ENCODE data around the gene GRID1. TPM values are rescaled to one million over a fixed set of nuclear protein-coding genes. Genes with fewer than 3 reads are reported as not detected.

The GRID1 gene
- total RNA-seq, 2 donors from 2014 or later = not detected

DNA sequence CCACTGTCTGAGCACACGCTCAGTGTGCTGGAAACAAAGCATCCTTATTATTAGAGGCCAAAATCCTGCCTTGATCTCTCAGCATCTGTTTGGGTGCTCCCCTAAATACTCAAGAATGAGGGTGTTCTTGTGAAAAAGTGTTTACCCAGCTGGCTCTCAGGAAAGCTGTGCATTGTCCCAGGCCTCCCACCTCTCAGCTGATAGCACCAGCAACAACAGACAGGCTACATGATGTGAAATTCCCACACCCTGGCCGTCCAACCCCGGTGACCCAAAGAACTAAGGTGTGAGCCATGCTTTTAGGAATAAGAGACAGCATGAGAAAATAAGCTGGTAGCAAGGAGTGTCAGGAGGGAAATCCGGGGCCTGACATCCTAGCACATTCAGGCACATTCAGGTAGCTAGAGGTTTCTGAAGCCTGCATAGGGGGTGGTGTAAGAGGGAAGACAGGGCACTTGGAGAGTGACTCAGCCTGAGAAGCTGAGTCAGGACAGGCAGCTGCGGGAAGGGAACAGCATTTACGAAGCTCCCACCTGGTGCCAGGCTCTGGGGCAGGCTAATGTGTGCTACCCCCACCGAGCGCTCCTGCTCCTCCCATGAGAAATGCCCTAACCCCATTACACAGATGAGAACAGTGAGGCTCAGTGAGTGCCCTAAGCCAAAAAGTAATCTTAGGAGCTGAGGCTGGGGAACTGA is 205.6 kb downstream of the GRID1 start:
- H3K4me3 Mint-ChIP-seq = no peak overlapping the region
- peaks cover 0 to 2% of the 10 kb centered on the region in 2 donors for H3K27me3 Mint-ChIP-seq
- DNase-seq (ENCODE audit: low spot score) (no peak), ATAC-seq (no peak)
- H3K9me3 Mint-ChIP-seq = no peaks in the 10 kb centered on the region
- H3K36me3 Mint-ChIP-seq = no peaks in the 10 kb centered on the region
- no peaks in the 10 kb centered on the region for H3K4me1 Mint-ChIP-seq (ENCODE audit: low read depth in 2 of 2)
- H3K27ac Mint-ChIP-seq = no peak overlapping the region

DNA sequence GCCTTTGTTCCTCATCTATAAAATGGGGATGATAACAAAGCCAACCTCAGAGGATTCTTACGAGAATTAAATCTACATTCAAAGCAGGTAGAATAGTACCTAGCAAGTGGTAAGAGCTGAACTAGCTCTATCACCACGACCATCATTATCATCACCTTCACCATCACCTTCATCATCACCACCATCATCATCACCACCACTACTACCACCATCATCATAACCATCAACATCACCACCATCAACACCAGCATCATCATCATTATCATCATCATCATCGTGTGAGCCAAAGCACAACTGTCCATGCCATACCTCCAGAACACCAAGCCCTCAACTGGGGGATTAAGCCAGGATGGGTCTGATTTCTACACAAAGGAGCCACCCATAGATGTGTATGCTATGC is 206.8 kb downstream of the GRID1 start:
- peaks cover 0 to 2% of the 10 kb centered on the region in 2 donors for H3K27me3 Mint-ChIP-seq
- H3K36me3 Mint-ChIP-seq = no peaks in the 10 kb centered on the region
- no peaks in the 10 kb centered on the region for H3K9me3 Mint-ChIP-seq
- H3K4me3 Mint-ChIP-seq = no peak overlapping the region
- H3K27ac Mint-ChIP-seq = no peak overlapping the region
- no peak for ATAC-seq
- no peaks in the 10 kb centered on the region for H3K4me1 Mint-ChIP-seq (ENCODE audit: low read depth in 2 of 2)
- DNase-seq (ENCODE audit: low spot score) = no peak

DNA sequence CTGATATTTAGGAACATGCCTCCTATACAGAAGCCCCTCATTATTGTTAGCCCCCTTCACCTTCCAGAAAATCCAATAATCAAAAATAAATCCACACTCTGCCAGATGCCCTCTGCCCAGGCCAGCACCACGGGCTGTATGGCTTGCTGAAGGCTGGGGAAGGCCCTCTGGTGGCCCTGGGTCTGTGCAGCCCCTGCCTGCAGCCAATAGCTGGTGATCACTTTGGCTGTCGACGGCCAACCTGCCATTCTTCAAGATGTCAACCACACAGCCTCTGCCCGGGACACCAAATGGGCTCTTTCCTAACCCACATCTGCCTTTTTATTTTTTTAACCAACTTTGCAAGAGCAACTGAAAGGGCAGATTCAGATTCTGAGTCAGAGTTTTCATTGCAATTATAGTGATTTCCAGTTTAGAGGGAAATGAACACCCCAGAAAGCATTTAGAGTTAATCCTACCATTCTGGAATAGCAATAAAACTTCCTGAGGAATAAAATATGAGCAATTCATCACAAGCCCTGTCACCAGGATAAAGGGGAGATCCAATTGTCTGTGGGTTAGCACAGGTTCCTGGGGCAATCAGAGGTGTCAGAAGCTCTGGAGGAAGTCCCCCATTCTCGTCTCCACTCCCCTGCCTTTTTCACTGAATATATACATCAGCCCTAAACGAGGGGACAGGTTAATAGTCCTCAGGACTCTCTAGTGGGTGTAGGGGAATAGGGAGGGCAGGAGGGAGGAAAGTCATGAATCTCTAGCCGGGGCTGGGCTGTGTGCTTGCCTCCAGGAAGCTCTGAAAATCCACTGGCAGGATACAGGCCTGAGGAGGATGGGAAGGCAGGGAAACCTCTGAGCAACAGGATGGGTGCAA is 211.3 kb downstream of the GRID1 start:
- no peaks in the 10 kb centered on the region for H3K4me1 Mint-ChIP-seq (ENCODE audit: low read depth in 2 of 2)
- ATAC-seq = no peak
- H3K27me3 Mint-ChIP-seq = peaks cover 0 to 2% of the 10 kb centered on the region in 2 donors

DNA sequence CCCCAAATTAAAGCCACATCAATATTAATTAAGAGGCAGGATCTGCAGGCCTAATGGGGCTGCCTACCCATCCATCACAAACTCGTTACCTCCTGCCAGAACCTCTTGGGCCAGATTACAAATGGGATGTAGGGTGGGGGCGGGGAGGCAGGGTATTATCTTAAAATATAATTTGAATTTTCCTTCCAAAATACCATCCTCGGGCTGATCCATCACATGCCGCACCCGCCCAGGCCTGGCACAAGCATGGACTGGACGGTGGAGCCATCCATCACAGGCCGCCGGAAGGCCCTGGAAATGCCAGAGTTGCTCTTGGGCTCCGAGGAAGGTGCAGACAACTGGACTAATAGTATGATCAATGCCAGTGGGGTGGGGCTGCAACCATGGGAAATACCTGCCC is 212.8 kb downstream of the GRID1 start:
- H3K4me1 Mint-ChIP-seq (ENCODE audit: low read depth in 2 of 2) = no peaks in the 10 kb centered on the region
- H3K4me3 Mint-ChIP-seq = no peak overlapping the region
- DNase-seq (ENCODE audit: low spot score) (no peak), ATAC-seq (no peak)
- H3K27ac Mint-ChIP-seq = no peak overlapping the region
- H3K27me3 Mint-ChIP-seq = peaks cover 0 to 2% of the 10 kb centered on the region in 2 donors
- no peaks in the 10 kb centered on the region for H3K36me3 Mint-ChIP-seq
- no peaks in the 10 kb centered on the region for H3K9me3 Mint-ChIP-seq

More for the DNA sequence above, 211.3 kb downstream of the GRID1 start:
- H3K4me3 Mint-ChIP-seq = no peak overlapping the region
- H3K9me3 Mint-ChIP-seq = no peaks in the 10 kb centered on the region
- no peak for DNase-seq (ENCODE audit: low spot score)
- no peak overlapping the region for H3K27ac Mint-ChIP-seq
- H3K36me3 Mint-ChIP-seq = no peaks in the 10 kb centered on the region

DNA sequence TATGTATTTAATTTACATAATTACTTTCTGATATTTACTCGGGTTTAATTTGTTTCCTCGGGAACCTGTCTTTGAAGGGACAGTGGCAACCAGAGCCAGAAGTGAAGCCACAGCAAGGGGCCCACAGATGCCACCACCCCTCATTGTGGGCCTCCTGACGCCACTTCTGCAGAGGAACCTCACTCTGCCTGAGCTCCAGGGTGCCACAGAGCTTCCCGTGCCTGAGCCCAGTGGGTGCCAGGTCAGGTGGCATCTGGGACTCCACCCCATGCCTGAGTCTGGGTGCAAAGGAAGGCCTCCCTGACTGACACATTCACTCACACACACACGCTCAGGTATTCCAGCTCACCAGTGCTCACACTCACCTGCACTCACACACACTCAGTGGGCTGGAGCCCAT is 213.7 kb downstream of the GRID1 start:
- H3K27me3 Mint-ChIP-seq = peaks cover 0 to 2% of the 10 kb centered on the region in 2 donors
- no peaks in the 10 kb centered on the region for H3K9me3 Mint-ChIP-seq
- no peaks in the 10 kb centered on the region for H3K4me1 Mint-ChIP-seq (ENCODE audit: low read depth in 2 of 2)
- no peaks in the 10 kb centered on the region for H3K36me3 Mint-ChIP-seq
- H3K27ac Mint-ChIP-seq = no peak overlapping the region
- DNase-seq (ENCODE audit: low spot score) (peak; percentile 16), ATAC-seq (no peak)
- no peak overlapping the region for H3K4me3 Mint-ChIP-seq

DNA sequence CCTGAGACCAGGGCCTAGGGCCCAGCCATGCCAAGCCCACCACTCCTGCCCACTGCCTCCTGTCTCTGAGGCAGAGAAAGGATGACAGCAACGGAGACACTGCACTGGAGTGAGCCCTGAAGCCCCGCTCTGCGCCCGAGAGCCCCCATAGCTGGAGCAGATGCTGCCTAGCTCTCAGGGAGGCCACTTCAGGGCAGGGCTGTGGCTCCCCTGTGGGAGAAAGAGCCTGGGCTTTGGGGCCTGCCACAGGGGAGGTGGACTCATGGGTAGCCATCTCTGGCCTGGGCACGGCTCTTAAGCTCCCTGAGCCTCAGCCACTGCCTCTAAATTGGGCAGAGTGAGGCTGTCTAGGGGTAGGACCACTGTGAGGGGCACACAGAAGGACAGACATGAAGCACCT is 214.2 kb downstream of the GRID1 start:
- Mint-ChIP-seq H3K27me3 (peaks cover 0 to 2% of the 10 kb centered on the region in 2 donors), H3K9me3 (no peaks in the 10 kb centered on the region), H3K4me3 (no peak overlapping the region), H3K27ac (no peak overlapping the region), H3K4me1 (ENCODE audit: low read depth in 2 of 2) (no peaks in the 10 kb centered on the region), H3K36me3 (no peaks in the 10 kb centered on the region)
- no peak for ATAC-seq
- DNase-seq (ENCODE audit: low spot score) = peak; percentile 23

DNA sequence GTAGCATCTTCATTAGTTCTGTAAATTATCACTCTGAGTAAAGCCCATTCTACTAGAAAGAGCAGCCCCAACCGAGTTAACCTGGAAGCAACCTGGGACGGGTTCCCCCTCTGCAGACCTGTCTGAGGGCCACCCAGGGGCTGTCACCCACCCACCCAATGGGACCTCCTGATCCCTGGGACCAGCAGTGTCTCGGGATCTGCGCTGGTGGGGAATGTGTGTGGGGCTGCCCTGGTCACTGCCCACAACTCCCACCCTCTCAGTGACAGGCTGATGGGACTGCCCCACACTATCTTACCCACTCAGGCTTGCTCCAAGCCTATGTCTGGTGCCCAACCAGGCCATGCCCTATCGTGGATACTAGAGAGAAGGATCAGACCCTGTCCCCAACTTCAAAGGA is 215.0 kb downstream of the GRID1 start:
- Mint-ChIP-seq H3K36me3 (no peaks in the 10 kb centered on the region), H3K27me3 (peaks cover 0 to under 1% of the 10 kb centered on the region in 2 donors), H3K9me3 (no peaks in the 10 kb centered on the region), H3K4me3 (no peak overlapping the region), H3K27ac (no peak overlapping the region), H3K4me1 (ENCODE audit: low read depth in 2 of 2) (no peaks in the 10 kb centered on the region)
- ATAC-seq (peak in 1 of 2 donors; percentile 8), DNase-seq (ENCODE audit: low spot score) (peak; percentile 20)

DNA sequence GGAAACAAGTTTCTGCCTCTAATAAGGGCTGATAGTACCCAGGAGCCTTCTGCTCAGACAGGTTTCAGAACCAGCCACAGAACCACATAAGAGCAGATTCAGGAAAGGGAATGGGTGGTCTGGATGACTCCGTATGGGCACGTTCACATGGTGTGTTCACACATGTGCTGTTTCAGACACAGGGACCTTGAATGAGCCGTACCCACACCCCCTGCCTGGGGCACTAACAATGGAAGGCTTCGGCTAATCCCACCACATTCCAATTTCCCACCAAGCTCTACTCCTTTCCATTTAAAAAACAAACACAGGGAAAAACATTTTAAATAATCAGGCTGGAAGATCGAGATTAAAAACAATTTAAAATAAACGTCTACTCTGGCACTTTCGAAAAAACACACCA is 217.3 kb downstream of the GRID1 start:
- Mint-ChIP-seq H3K36me3 (no peaks in the 10 kb centered on the region), H3K4me1 (ENCODE audit: low read depth in 2 of 2) (no peaks in the 10 kb centered on the region), H3K27me3 (peaks cover 2 to 8% of the 10 kb centered on the region in 2 donors), H3K9me3 (no peaks in the 10 kb centered on the region), H3K4me3 (no peak overlapping the region), H3K27ac (no peak overlapping the region)
- ATAC-seq (no peak), DNase-seq (ENCODE audit: low spot score) (no peak)

DNA sequence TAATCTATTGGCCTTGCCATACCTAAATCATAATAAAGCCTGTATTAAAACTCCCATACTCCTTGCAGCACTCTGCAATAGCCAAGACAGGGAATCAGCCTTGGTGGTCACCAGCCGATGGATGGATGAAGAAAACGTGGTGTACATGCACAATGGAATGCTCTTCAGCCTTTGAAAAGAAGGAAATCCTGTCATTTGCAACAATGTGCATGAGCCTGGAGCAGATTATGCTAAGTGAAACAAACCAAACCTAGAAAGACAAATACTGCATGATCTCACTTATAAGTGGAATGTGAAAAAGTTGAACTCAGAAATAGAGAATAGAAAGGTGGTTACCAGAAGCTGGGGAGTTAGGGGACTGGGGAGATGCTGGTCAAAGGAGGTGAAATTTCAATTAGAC is 218.5 kb downstream of the GRID1 start:
- Mint-ChIP-seq H3K27ac (no peak overlapping the region), H3K9me3 (no peaks in the 10 kb centered on the region), H3K36me3 (no peaks in the 10 kb centered on the region), H3K4me3 (no peak overlapping the region), H3K4me1 (ENCODE audit: low read depth in 2 of 2) (no peaks in the 10 kb centered on the region), H3K27me3 (peaks cover 2 to 8% of the 10 kb centered on the region in 2 donors)
- DNase-seq (ENCODE audit: low spot score) = no peak
- ATAC-seq = no peak

DNA sequence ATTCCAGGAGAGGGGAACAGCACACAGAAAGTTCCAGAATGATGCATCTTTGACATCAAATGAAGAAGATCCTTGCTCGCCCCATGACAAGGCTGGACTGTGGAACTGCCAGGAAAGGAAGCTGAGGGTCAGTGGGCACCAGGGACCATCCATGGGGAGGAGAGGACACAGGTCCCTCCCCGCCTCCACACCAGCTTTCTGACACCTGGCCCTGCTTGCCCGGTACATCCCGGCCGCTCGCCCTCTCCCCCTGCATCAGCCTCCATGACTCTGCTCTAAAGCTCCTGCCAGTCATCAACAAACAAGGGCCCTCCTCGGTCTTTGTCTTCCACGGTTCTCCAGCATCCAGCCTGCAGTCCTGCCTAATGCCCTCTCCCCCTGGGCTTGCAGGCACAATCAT is 222.3 kb downstream of the GRID1 start:
- no peaks in the 10 kb centered on the region for H3K9me3 Mint-ChIP-seq
- no peak overlapping the region for H3K4me3 Mint-ChIP-seq
- H3K27me3 Mint-ChIP-seq = peaks cover 2 to 8% of the 10 kb centered on the region in 2 donors
- DNase-seq (ENCODE audit: low spot score) (peak; percentile 40), ATAC-seq (no peak)
- no peaks in the 10 kb centered on the region for H3K4me1 Mint-ChIP-seq (ENCODE audit: low read depth in 2 of 2)
- no peaks in the 10 kb centered on the region for H3K36me3 Mint-ChIP-seq
- no peak overlapping the region for H3K27ac Mint-ChIP-seq

DNA sequence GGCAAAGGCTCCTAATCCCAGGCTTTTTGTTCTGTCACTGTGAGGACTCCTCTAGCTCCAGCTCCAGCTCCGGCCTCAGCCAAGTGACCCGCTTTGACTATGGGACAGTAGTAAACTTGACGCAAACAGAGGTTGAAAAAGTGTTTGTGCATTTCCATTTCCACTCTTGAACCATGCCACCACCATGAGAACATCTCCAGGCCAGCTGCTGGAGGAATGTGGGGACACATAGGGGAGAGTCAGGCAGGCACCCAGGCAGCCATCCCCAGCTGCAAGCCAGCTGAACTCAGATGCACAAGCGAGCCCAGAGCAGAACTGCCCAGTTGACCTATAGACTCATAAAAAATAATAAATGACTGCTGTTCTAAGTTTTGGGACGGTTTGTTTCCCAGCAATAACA is 224.7 kb downstream of the GRID1 start:
- Mint-ChIP-seq H3K36me3 (no peaks in the 10 kb centered on the region), H3K27me3 (peaks cover 2 to 8% of the 10 kb centered on the region in 2 donors), H3K27ac (no peak overlapping the region), H3K4me3 (no peak overlapping the region), H3K4me1 (ENCODE audit: low read depth in 2 of 2) (no peaks in the 10 kb centered on the region), H3K9me3 (no peaks in the 10 kb centered on the region)
- DNase-seq (ENCODE audit: low spot score) (no peak), ATAC-seq (no peak)

DNA sequence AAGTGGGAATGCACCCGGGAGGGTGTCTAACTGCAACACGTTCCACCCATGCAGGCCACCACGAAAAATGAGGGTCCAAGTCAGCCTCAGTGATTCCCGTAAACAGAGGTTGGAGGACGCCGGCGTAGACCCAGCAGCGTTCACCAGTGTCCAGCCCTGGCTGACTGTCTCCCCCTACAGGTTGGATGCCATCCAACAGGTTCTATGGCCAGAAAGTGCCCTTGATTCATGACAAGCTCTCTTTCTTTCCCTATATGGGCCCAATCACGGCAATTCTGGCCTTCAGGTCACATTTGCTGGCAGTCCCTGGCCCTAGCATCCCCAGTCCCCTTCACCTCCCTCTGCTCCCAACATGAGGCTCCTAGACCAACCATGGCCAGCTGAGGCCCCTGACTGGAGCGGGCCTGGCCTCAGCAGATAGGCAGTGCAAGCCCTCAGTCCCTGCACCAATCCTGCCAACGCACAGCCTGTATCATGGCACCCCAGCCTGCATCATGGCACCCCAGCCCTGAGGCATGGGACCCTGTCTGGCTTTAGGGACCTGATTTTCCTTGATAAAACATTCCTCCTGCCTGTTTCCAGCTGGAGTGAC is 227.4 kb downstream of the GRID1 start:
- H3K4me3 Mint-ChIP-seq = no peak overlapping the region
- DNase-seq (ENCODE audit: low spot score) (no peak), ATAC-seq (no peak)
- no peaks in the 10 kb centered on the region for H3K9me3 Mint-ChIP-seq
- H3K4me1 Mint-ChIP-seq (ENCODE audit: low read depth in 2 of 2) = no peaks in the 10 kb centered on the region
- H3K27ac Mint-ChIP-seq = no peak overlapping the region
- H3K36me3 Mint-ChIP-seq = no peaks in the 10 kb centered on the region
- peaks cover 0 to 3% of the 10 kb centered on the region in 2 donors for H3K27me3 Mint-ChIP-seq

DNA sequence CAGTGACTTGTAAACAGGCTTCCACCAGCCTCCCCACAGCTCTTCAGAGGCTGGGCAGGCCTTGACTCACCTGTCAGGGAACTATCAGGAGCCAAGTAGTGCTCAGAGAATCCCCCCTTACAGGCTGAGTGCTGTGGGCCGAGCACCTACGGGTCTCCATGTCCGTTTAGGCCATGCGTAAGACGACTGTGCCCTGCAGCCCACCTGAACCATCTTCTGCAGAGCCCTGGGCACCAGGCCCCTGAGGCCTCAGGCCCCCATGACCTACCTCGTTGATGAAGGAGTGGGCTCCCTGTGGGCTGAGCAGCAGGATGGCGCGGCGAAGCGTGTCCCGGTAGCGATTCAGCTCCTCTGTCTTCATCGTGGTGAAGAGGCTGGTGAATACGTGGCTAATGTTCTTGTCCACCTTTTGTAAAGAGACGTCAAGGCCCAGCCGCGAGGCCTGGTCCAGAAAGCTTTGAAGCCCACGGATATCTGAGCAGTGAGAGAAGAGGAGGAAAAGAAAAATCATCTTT is 228.0 kb downstream of the GRID1 start:
- H3K36me3 Mint-ChIP-seq = no peaks in the 10 kb centered on the region
- H3K4me3 Mint-ChIP-seq = no peak overlapping the region
- H3K9me3 Mint-ChIP-seq = no peaks in the 10 kb centered on the region
- no peaks in the 10 kb centered on the region for H3K4me1 Mint-ChIP-seq (ENCODE audit: low read depth in 2 of 2)
- H3K27ac Mint-ChIP-seq = no peak overlapping the region
- ATAC-seq (no peak), DNase-seq (ENCODE audit: low spot score) (no peak)
- peaks cover 0 to 3% of the 10 kb centered on the region in 2 donors for H3K27me3 Mint-ChIP-seq

DNA sequence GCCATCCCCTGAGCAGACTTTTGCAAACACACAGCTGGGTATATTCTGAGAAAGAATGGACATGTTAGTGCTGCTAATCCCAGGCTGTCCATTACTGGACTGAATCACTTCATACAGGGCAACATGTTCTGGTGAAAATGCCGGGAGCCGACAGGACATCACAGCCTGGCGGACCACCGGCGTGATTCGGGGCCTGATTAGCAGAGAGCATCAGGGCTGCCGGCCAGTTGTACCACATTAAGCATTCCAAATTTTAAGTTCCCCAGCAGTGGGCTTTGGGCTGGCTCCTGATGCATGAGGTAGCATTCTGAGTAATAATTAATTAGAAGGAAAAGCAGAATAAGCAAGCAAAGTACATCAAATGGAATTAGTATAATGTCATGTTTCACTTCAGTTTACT is 229.0 kb downstream of the GRID1 start:
- Mint-ChIP-seq H3K36me3 (no peaks in the 10 kb centered on the region), H3K27me3 (peaks cover 0 to 3% of the 10 kb centered on the region in 2 donors), H3K27ac (no peak overlapping the region), H3K4me3 (no peak overlapping the region), H3K4me1 (ENCODE audit: low read depth in 2 of 2) (no peaks in the 10 kb centered on the region), H3K9me3 (no peaks in the 10 kb centered on the region)
- ATAC-seq (no peak), DNase-seq (ENCODE audit: low spot score) (no peak)
